HCT116 (cell line): ENCODE data around the gene INTS2. TPM values are rescaled to one million over a fixed set of nuclear protein-coding genes. Genes with fewer than 3 reads are reported as not detected.

Source experiments
- ATAC-seq: fragments of 200-7000 bp; cut with Tn5 transposase; 2 replicates; pipeline ENCODE4 v1.9.1; 2020; ENCODE audit warnings: mild to moderate bottlenecking, moderate library complexity
- BruUV-seq: library from RNA; stranded (reverse); fragments of 400-500 nt; replicated peaks from 2 replicates; lab custom pipeline; 2021; lab: Mats Ljungman, UMichigan
- CTCF ChIA-PET: fragments of 300-600 bp; sonication (Branson Sonifier 250); formaldehyde crosslinking; loops from one replicate; lab custom pipeline; 2021; ENCODE audit warnings: antibody characterized with exemption; lab: Charles Lee
- POLR2A ChIA-PET: fragments of 300-600, 350-600 bp; sonication (Branson Sonifier 250); formaldehyde crosslinking; loops from one replicate; lab custom pipeline; 2021; ENCODE audit warnings: antibody characterized with exemption; lab: Charles Lee
- RAD21 ChIA-PET, 2 experiments: fragments of 300-600 bp; sonication (Branson Sonifier 250); formaldehyde crosslinking; loops; one replicate each; lab custom pipeline; 2023; ENCODE audit warnings: low total read pairs in 2 of 2; ENCODE audit not compliant: uncharacterized antibody in 2 of 2, unreplicated experiment in 2 of 2, low non-redundant PET in 1 of 2; lab: Charles Lee
- DNase-seq: peaks from one replicate; pipeline ENCODE4 v3.0.0-alpha.2; 2010; ENCODE audit warnings: low read depth, low spot score
- H2AFZ ChIP-seq: fragments of 200-600 bp; shearing (Covaris generic), sonication (generic); 2 replicates; pipeline ENCODE4 v1.6.1; 2017; ENCODE audit warnings: low read depth, mixed run types, mixed read lengths, antibody characterized with exemption, low read length; ENCODE audit not compliant: poor library complexity, severe bottlenecking
- H3K27ac ChIP-seq: 2 replicates; pipeline ENCODE4 v1.5.1; 2012; ENCODE audit warnings: low read depth, low read length
- H3K27me3 ChIP-seq: fragments of 200-600 bp; sonication (generic); 2 replicates; pipeline ENCODE4 v1.6.1; 2016; ENCODE audit warnings: mixed run types, low read length, mixed read lengths; ENCODE audit not compliant: insufficient read depth
- H3K36me3 ChIP-seq, 2 experiments: fragments of 200-500 bp in 1 of 2; fragments of 200-600 bp in 1 of 2; sonication (Bioruptor generic) in 1 of 2; sonication (generic) in 1 of 2; 2 replicates each; pipeline versions ENCODE4 v1.5.1 to v1.6.1; 2014 to 2016; ENCODE audit warnings: low read length in 2 of 2, inconsistent platforms in 1 of 2, mixed read lengths in 1 of 2, mixed run types in 1 of 2; ENCODE audit not compliant: insufficient read depth in 2 of 2, control insufficient read depth in 1 of 2
- H3K4me1 ChIP-seq, 2 experiments: fragments of 200-600 bp in 1 of 2; sonication (generic) in 1 of 2; 2 replicates each; pipeline versions ENCODE4 v1.5.1 to v1.6.1; 2012 to 2017; ENCODE audit warnings: low read length in 2 of 2, inconsistent platforms in 1 of 2, mild to moderate bottlenecking in 1 of 2, mixed read lengths in 1 of 2, mixed run types in 1 of 2, moderate library complexity in 1 of 2; ENCODE audit not compliant: insufficient read depth in 2 of 2, control insufficient read depth in 1 of 2
- H3K4me2 ChIP-seq: fragments of 200-600 bp; sonication (generic); 2 replicates; pipeline ENCODE4 v1.6.1; 2017; ENCODE audit warnings: mixed run types, low read length, mixed read lengths
- H3K4me3 ChIP-seq, 2 experiments: fragments of 200-600 bp in 1 of 2; sonication (generic) in 1 of 2; replicated peaks in 1 of 2; 2 replicates each; pipeline ENCODE4 v1.5.1; 2011 to 2016; ENCODE audit warnings: low read length in 2 of 2, control low read depth in 1 of 2, low read depth in 1 of 2, mild to moderate bottlenecking in 1 of 2, mixed read lengths in 1 of 2, mixed run types in 1 of 2
- H3K79me2 ChIP-seq: fragments of 200-600 bp; sonication (generic); 2 replicates; pipeline ENCODE4 v1.6.1; 2017; ENCODE audit warnings: mild to moderate bottlenecking, mixed run types, low read length, moderate library complexity, mixed read lengths; ENCODE audit not compliant: insufficient read depth
- H3K9ac ChIP-seq: fragments of 200-600 bp; sonication (generic); 2 replicates; pipeline ENCODE4 v1.6.1; 2016; ENCODE audit warnings: low read length, mixed read lengths
- H3K9me2 ChIP-seq: fragments of 200-600 bp; sonication (generic), shearing (Covaris generic); 2 replicates; pipeline ENCODE4 v1.6.1; 2017; ENCODE audit warnings: mixed run types, mild to moderate bottlenecking, moderate library complexity; ENCODE audit not compliant: insufficient read depth
- H3K9me3 ChIP-seq, 2 experiments: fragments of 200-500 bp in 1 of 2; fragments of 200-600 bp in 1 of 2; sonication (Bioruptor generic) in 1 of 2; sonication (generic) in 1 of 2; 2 replicates each; pipeline ENCODE4 v1.6.1; 2014 to 2017; ENCODE audit warnings: low read length in 2 of 2, mixed read lengths in 2 of 2, inconsistent platforms in 1 of 2, low read depth in 1 of 2, mild to moderate bottlenecking in 1 of 2, mixed run types in 1 of 2, moderate library complexity in 1 of 2; ENCODE audit not compliant: control insufficient read depth in 1 of 2, insufficient read depth in 1 of 2
- H4K20me1 ChIP-seq: fragments of 200-600 bp; sonication (generic), shearing (Covaris generic); 2 replicates; pipeline ENCODE4 v1.6.1; 2017; ENCODE audit warnings: mixed run types, mild to moderate bottlenecking, moderate library complexity; ENCODE audit not compliant: insufficient read depth
- ELF1 ChIP-seq: IDR thresholded peaks from 2 replicates; pipeline ENCODE4 v1.6.1; 2012; ENCODE audit warnings: low read depth, borderline replicate concordance
- JUND ChIP-seq: IDR thresholded peaks from 2 replicates; pipeline ENCODE4 v1.6.1; 2012
- POLR2A ChIP-seq: IDR thresholded peaks from 2 replicates; pipeline ENCODE4 v1.7.0; 2011; ENCODE audit warnings: borderline replicate concordance; ENCODE audit not compliant: insufficient read depth, insufficient read length; ENCODE audit errors: extremely low read depth
- POLR2AphosphoS5 ChIP-seq: IDR thresholded peaks from 2 replicates; pipeline ENCODE4 v1.6.1; 2011; ENCODE audit warnings: mild to moderate bottlenecking, low read depth, low read length, moderate library complexity
- SP1 ChIP-seq: IDR thresholded peaks from 2 replicates; pipeline ENCODE4 v1.6.1; 2012; ENCODE audit warnings: low read depth
- SRF ChIP-seq: IDR thresholded peaks from 2 replicates; pipeline ENCODE4 v1.6.1; 2012; ENCODE audit warnings: low read depth
- TCF7L2 ChIP-seq: IDR thresholded peaks from 2 replicates; pipeline ENCODE4 v1.7.0; 2011; ENCODE audit warnings: borderline replicate concordance, inconsistent platforms; ENCODE audit not compliant: insufficient read depth, insufficient read length; ENCODE audit errors: extremely low read depth
- YY1 ChIP-seq: IDR thresholded peaks from 2 replicates; pipeline ENCODE4 v1.6.1; 2011; ENCODE audit warnings: low read length, low read depth, moderate library complexity, mild to moderate bottlenecking; ENCODE audit not compliant: insufficient replicate concordance; ENCODE audit errors: extremely low read depth
- ZBTB33 ChIP-seq: IDR thresholded peaks from 2 replicates; pipeline ENCODE4 v1.6.1; 2011; ENCODE audit warnings: mild to moderate bottlenecking, low read length, moderate library complexity; ENCODE audit not compliant: insufficient replicate concordance; ENCODE audit errors: extremely low read depth
- ZNF274 ChIP-seq: fragments of 200-500 bp; sonication (Bioruptor generic); IDR thresholded peaks from 2 replicates; pipeline ENCODE4 v1.6.1; 2014; ENCODE audit warnings: mild to moderate bottlenecking, low read depth, low read length, inconsistent platforms
- intact Hi-C: fragments of 100-400 bp; cut with micrococcal nuclease; formaldehyde crosslinking; loops from 2 replicates; pipeline ENCODE4 v1.10.0; 2022
- total RNA-seq: library from RNA; stranded (reverse); gene quantifications from one replicate; pipeline ENCODE4 v1.2.1, GENCODE V29; 2021; ENCODE audit not compliant: unreplicated experiment

The INTS2 gene
- total RNA-seq, 1 experiment from 2014 or later: 40.5 TPM

- no peak for TF ChIP-seq ZBTB33
Measured at GRCh38 chr17:61927208-61928100, at the start of gene INTS2 (continued).

GRCh38 chr17:61974115-61974514, 46.3 kb upstream of the INTS2 start:
- Histone ChIP-seq H3K27me3 (no peaks in the 10 kb centered on the region), H2AFZ (no peak overlapping the region)
- RAD21 ChIA-PET: no interaction called here
- DNase-seq: no peak
- TF ChIP-seq POLR2A (no peak), SP1 (no peak), ELF1 (no peak), TCF7L2 (no peak), ZBTB33 (no peak), YY1 (no peak), ZNF274 (no peak), JUND (no peak), SRF (no peak), POLR2AphosphoS5 (no peak)
- TF ChIP-seq, all 23 proteins: peak for 0
- no peaks in the 10 kb centered on the region for H3K9me3 ChIP-seq
- ChIA-PET CTCF (no interaction called here), POLR2A (no interaction called here)
- no peak overlapping the region for H3K9ac ChIP-seq
- no peak overlapping the region for H3K4me2 ChIP-seq
- no peak overlapping the region for H3K27ac ChIP-seq
- H4K20me1 ChIP-seq: no peaks in the 10 kb centered on the region; the same call in 1 of the 2 replicates
- H3K36me3 ChIP-seq: peaks cover 17 to 26% of the 10 kb centered on the region in 2 experiments
- no peaks in the 10 kb centered on the region for H3K9me2 ChIP-seq
- no peak overlapping the region for H3K4me3 ChIP-seq
- H3K79me2 ChIP-seq: peaks cover 77% of the 10 kb centered on the region
- ATAC-seq: no peak
- no peaks in the 10 kb centered on the region for H3K4me1 ChIP-seq
- BruUV-seq: no TSS peak
- intact Hi-C loops: no loop called here
